Retina (tissue), 1 donor: ENCODE data around the gene SLC24A2.

ENCODE experiments used
- DNase-seq: peaks from one replicate; pipeline ENCODE4 v3.0.0-alpha.2; 2016

The SLC24A2 gene

GRCh38 chr9:19754921-19755320, 33.9 kb downstream of the SLC24A2 start:
- no peak for DNase-seq

- DNase-seq: no peak
Observed at GRCh38 chr9:19748278-19749126, 40.3 kb downstream of the SLC24A2 start.

GRCh38 chr9:19746223-19746622, 42.6 kb downstream of the SLC24A2 start:
- no peak for DNase-seq

DNA sequence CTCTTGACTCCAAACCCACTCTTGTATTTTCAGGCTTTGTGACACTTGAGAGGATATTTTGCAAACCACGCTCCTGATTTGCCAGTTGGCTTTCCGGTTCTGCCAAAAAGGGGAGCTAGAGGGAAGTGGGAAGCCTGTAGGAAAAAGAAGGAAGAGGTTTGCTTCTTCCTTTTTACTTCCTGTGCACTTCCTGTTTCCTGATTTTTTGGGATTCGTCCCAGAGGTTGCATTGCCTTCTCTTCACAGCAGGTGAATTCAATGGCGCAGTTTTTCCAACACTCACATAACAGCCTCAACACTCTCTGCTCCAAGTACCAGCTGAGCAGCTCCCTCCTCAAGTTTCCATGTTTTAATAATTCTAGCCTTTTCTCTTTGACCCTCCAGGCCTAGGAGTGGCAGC, 47.7 kb downstream of the SLC24A2 start:
- no peak for DNase-seq
